GM23338 (cell line): ENCODE results near the gene RNF40. TPM values are rescaled to one million over a fixed set of nuclear protein-coding genes. Genes with fewer than 3 reads are reported as not detected.

Experiments used
- ATAC-seq: fragments of 200-7000 bp; cut with Tn5 transposase; 3 replicates; pipeline ENCODE4 v1.9.1; 2020
- DNase-seq: peaks from one replicate; pipeline ENCODE4 v3.0.0-alpha.2; 2015; ENCODE audit warnings: low spot score
- H2AFZ ChIP-seq: fragments of 200-600 bp; sonication (generic); 2 replicates; pipeline ENCODE4 v1.8.0; 2016; ENCODE audit warnings: antibody characterized with exemption, mild to moderate bottlenecking, moderate library complexity
- H3F3A ChIP-seq: fragments of 200-600 bp; sonication (generic); replicated peaks from 2 replicates; pipeline ENCODE4 v1.8.0; 2017; ENCODE audit warnings: antibody characterized with exemption, mixed run types, low read depth
- H3K27ac ChIP-seq: fragments of 200-600 bp; sonication (generic); 2 replicates; pipeline ENCODE4 v1.6.1; 2016; ENCODE audit warnings: low read depth
- H3K27me3 ChIP-seq: fragments of 200-600 bp; sonication (generic); 2 replicates; pipeline ENCODE4 v1.8.0; 2016; ENCODE audit warnings: mild to moderate bottlenecking, mixed run types, moderate library complexity; ENCODE audit not compliant: insufficient read depth
- H3K36me3 ChIP-seq: fragments of 200-600 bp; sonication (generic); 2 replicates; pipeline ENCODE4 v1.8.0; 2016; ENCODE audit warnings: mild to moderate bottlenecking; ENCODE audit not compliant: insufficient read depth
- H3K4me1 ChIP-seq: fragments of 200-600 bp; sonication (generic); 2 replicates; pipeline ENCODE4 v1.8.0; 2016; ENCODE audit warnings: mild to moderate bottlenecking, moderate library complexity; ENCODE audit not compliant: insufficient read depth
- H3K4me2 ChIP-seq: fragments of 200-600 bp; sonication (generic); 2 replicates; pipeline ENCODE4 v1.7.1; 2017; ENCODE audit warnings: mixed run types
- H3K4me3 ChIP-seq: fragments of 200-600 bp; sonication (generic); 2 replicates; pipeline ENCODE4 v1.6.1; 2016; ENCODE audit warnings: mixed run types
- H3K79me2 ChIP-seq: fragments of 200-600 bp; sonication (generic); replicated peaks from 2 replicates; pipeline ENCODE4 v1.8.0; 2017; ENCODE audit warnings: mild to moderate bottlenecking; ENCODE audit not compliant: insufficient read depth
- H3K9me2 ChIP-seq: fragments of 200-600 bp; sonication (generic); 2 replicates; pipeline ENCODE4 v1.8.0; 2017; ENCODE audit not compliant: insufficient read depth
- H4K20me1 ChIP-seq: fragments of 200-600 bp; sonication (generic); replicated peaks from 2 replicates; pipeline ENCODE4 v1.8.0; 2017; ENCODE audit warnings: mild to moderate bottlenecking; ENCODE audit not compliant: insufficient read depth
- H3K27ac Mint-ChIP-seq: 2 replicates; pipeline ENCODE4 v1.8.0; 2020; ENCODE audit warnings: inconsistent platforms, mild to moderate bottlenecking, moderate library complexity, mixed read lengths
- H3K27me3 Mint-ChIP-seq: 3 replicates; pipeline ENCODE4 v1.8.0; 2022; ENCODE audit warnings: low read depth, mild to moderate bottlenecking, moderate library complexity, mixed read lengths, inconsistent platforms; ENCODE audit not compliant: insufficient read depth, poor library complexity
- H3K36me3 Mint-ChIP-seq: 3 replicates; pipeline ENCODE4 v1.8.0; 2021; ENCODE audit warnings: low read depth, mild to moderate bottlenecking, inconsistent platforms, moderate library complexity, mixed read lengths
- H3K4me1 Mint-ChIP-seq: 3 replicates; pipeline ENCODE4 v1.8.0; 2020; ENCODE audit warnings: mild to moderate bottlenecking, inconsistent platforms, mixed read lengths
- H3K4me3 Mint-ChIP-seq: 3 replicates; pipeline ENCODE4 v1.8.0; 2021; ENCODE audit warnings: moderate library complexity, mild to moderate bottlenecking, inconsistent platforms, mixed read lengths
- H3K9me3 Mint-ChIP-seq: 3 replicates; pipeline ENCODE4 v1.8.0; 2020; ENCODE audit warnings: moderate library complexity, mild to moderate bottlenecking, inconsistent platforms, mixed read lengths
- EZH2 ChIP-seq: fragments of 200-600 bp; sonication (generic); IDR thresholded peaks from one replicate; pipeline ENCODE4 v1.8.0; 2017; ENCODE audit warnings: antibody characterized with exemption, mild to moderate bottlenecking, low read depth; ENCODE audit not compliant: unreplicated experiment
- JUNB ChIP-seq: IDR thresholded peaks from one replicate; pipeline ENCODE4 v1.6.1; 2016; ENCODE audit warnings: antibody characterized with exemption; ENCODE audit not compliant: unreplicated experiment
- NANOG ChIP-seq: IDR thresholded peaks from 2 replicates; pipeline ENCODE4 v1.6.1; 2016; ENCODE audit warnings: antibody characterized with exemption, borderline replicate concordance
- REST ChIP-seq: IDR thresholded peaks from one replicate; pipeline ENCODE4 v1.6.1; 2018; ENCODE audit warnings: antibody characterized with exemption; ENCODE audit not compliant: unreplicated experiment
- STAT1 ChIP-seq: IDR thresholded peaks from one replicate; pipeline ENCODE4 v1.6.1; 2016; ENCODE audit warnings: antibody characterized with exemption; ENCODE audit not compliant: unreplicated experiment
- ZNF114 ChIP-seq: fragments of 250-450 bp; sonication (Bioruptor Pico); IDR thresholded peaks from 2 replicates; pipeline ENCODE4 v1.5.0; 2020; ENCODE audit warnings: mild to moderate bottlenecking, moderate library complexity
- ZNF331 ChIP-seq: fragments of 250-450 bp; sonication (Bioruptor Pico); IDR thresholded peaks from 2 replicates; pipeline ENCODE4 v1.5.0; 2020; ENCODE audit warnings: low read depth, mild to moderate bottlenecking, moderate library complexity
- polyA plus RNA-seq: library from polyadenylated mRNA; unstranded; fragments of >200 nt; fragmentation: Nextera tagmentation; extraction: Ambion mirVana; gene quantifications from 2 replicates; pipeline ENCODE4 v1.2.1, GENCODE V29; 2016
- total RNA-seq: library from RNA; depleted of rRNA; stranded (reverse); fragments of >200 nt; shearing (Covaris generic); gene quantifications from 2 replicates; pipeline ENCODE4 v1.2.3, GENCODE V29; 2014
- TF ChIP-seq, protein P1 (sequence below): IDR thresholded peaks from 2 replicates; pipeline ENCODE4 v1.6.1; 2016; ENCODE audit warnings: antibody characterized with exemption
- TF ChIP-seq, protein P2 (sequence below), 2 experiments: fragments of 200-600 bp in 1 of 2; sonication (generic) in 1 of 2; conservative IDR thresholded peaks; 2 replicates each; pipeline versions ENCODE4 v1.5.1 to v1.6.1; 2016 to 2017; ENCODE audit warnings: antibody characterized with exemption in 2 of 2, low read depth in 2 of 2, mild to moderate bottlenecking in 2 of 2, moderate library complexity in 1 of 2

The RNF40 gene
- total and polyA plus RNA-seq, 2 experiments from 2014 or later = 36.0 to 78.5 TPM

DNA sequence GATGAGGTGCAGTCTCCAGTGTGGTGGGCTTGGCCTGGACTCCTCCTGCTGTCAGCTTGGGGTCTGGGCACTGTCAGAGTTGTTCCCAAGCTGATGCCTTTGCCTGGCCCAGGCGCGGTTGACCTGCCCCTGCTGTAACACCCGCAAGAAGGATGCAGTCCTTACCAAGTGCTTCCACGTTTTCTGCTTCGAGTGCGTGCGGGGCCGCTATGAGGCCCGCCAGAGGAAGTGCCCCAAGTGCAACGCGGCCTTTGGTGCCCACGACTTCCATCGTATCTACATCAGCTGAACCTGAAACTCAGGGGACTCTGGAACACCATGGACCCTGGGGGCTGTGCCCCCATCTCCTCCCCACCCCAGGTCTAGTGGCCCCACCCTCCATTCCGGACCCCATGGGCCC, 11.7 kb downstream of the RNF40 start (continued):
- TF ChIP-seq REST = no peak

- no peaks in the 10 kb centered on the region; the same call in 1 of the 2 replicates for H3K4me1 ChIP-seq
- H2AFZ ChIP-seq = no peak overlapping the region
- H3K4me3 ChIP-seq = peak overlapping the region; percentile 93
- no peak for DNase-seq
- H3K4me2 ChIP-seq = peak overlapping the region; percentile 94
- H3F3A ChIP-seq = peaks cover 20% of the 10 kb centered on the region
- H3K27ac ChIP-seq = peak overlapping the region; percentile 97; the same call in 1 of the 2 replicates
- Mint-ChIP-seq H3K4me3 (peak overlapping the region; percentile 93), H3K27me3 (peaks cover 37% of the 10 kb centered on the region), H3K27ac (no peak overlapping the region), H3K4me1 (peaks cover 23% of the 10 kb centered on the region), H3K36me3 (peaks cover 55% of the 10 kb centered on the region), H3K9me3 (no peaks in the 10 kb centered on the region)
- H3K9me2 ChIP-seq = no peaks in the 10 kb centered on the region
- no peaks in the 10 kb centered on the region for H3K27me3 ChIP-seq
- TF ChIP-seq ZNF331 (CRISPR knock-in tag) (no peak), NANOG (no peak), STAT1 (no peak), JUNB (no peak), EZH2 (no peak)
- TF ChIP-seq, protein P1, sequence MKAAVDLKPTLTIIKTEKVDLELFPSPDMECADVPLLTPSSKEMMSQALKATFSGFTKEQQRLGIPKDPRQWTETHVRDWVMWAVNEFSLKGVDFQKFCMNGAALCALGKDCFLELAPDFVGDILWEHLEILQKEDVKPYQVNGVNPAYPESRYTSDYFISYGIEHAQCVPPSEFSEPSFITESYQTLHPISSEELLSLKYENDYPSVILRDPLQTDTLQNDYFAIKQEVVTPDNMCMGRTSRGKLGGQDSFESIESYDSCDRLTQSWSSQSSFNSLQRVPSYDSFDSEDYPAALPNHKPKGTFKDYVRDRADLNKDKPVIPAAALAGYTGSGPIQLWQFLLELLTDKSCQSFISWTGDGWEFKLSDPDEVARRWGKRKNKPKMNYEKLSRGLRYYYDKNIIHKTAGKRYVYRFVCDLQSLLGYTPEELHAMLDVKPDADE = no peak
- no peak for ATAC-seq
- H4K20me1 ChIP-seq = no peaks in the 10 kb centered on the region; the same call in 1 of the 2 replicates
- H3K79me2 ChIP-seq = no peaks in the 10 kb centered on the region
- peaks cover 4% of the 10 kb centered on the region; the same call in 1 of the 2 replicates for H3K36me3 ChIP-seq
Observed at GRCh38 chr16:30774367-30775130, 12.4 kb downstream of the RNF40 start.

- peak overlapping the region; percentile 97; the same call in 1 of the 2 replicates for H3K27ac ChIP-seq
- no peaks in the 10 kb centered on the region; the same call in 1 of the 2 replicates for H4K20me1 ChIP-seq
- peaks cover 4% of the 10 kb centered on the region; the same call in 1 of the 2 replicates for H3K36me3 ChIP-seq
- no peak overlapping the region for H2AFZ ChIP-seq
- peaks cover 53% of the 10 kb centered on the region for H3K36me3 Mint-ChIP-seq
- no peaks in the 10 kb centered on the region for H3K79me2 ChIP-seq
- peak overlapping the region; percentile 93 for H3K4me3 Mint-ChIP-seq
- DNase-seq (no peak), ATAC-seq (no peak)
- no peaks in the 10 kb centered on the region for H3K9me3 Mint-ChIP-seq
- H3K4me1 ChIP-seq = no peaks in the 10 kb centered on the region; the same call in 1 of the 2 replicates
- H3K27ac Mint-ChIP-seq = peak overlapping the region; percentile 99
- H3K27me3 ChIP-seq = no peaks in the 10 kb centered on the region
- peak overlapping the region; percentile 93 for H3K4me3 ChIP-seq
- no peaks in the 10 kb centered on the region for H3K9me2 ChIP-seq
- peak overlapping the region; percentile 94 for H3K4me2 ChIP-seq
- H3K4me1 Mint-ChIP-seq = peaks cover 23% of the 10 kb centered on the region
- H3F3A ChIP-seq = peaks cover 20% of the 10 kb centered on the region
- H3K27me3 Mint-ChIP-seq = peaks cover 40% of the 10 kb centered on the region
- no peak for TF ChIP-seq NANOG
- TF ChIP-seq ZNF331 (CRISPR knock-in tag) = no peak
- no peak for TF ChIP-seq ZNF114 (CRISPR knock-in tag)
- TF ChIP-seq, protein P2, sequence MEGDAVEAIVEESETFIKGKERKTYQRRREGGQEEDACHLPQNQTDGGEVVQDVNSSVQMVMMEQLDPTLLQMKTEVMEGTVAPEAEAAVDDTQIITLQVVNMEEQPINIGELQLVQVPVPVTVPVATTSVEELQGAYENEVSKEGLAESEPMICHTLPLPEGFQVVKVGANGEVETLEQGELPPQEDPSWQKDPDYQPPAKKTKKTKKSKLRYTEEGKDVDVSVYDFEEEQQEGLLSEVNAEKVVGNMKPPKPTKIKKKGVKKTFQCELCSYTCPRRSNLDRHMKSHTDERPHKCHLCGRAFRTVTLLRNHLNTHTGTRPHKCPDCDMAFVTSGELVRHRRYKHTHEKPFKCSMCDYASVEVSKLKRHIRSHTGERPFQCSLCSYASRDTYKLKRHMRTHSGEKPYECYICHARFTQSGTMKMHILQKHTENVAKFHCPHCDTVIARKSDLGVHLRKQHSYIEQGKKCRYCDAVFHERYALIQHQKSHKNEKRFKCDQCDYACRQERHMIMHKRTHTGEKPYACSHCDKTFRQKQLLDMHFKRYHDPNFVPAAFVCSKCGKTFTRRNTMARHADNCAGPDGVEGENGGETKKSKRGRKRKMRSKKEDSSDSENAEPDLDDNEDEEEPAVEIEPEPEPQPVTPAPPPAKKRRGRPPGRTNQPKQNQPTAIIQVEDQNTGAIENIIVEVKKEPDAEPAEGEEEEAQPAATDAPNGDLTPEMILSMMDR (conservative IDR thresholded peaks at IDR 0.05; ENCODE audit: low read depth in 2 of 2) = no peak
Observed at GRCh38 chr16:30775131-30775391, 12.9 kb downstream of the RNF40 start.
